GM18858 (cell line): ENCODE measurements around the gene FLG2.

Experiments used
- ATAC-seq: cut with Tn5 transposase; IDR thresholded peaks from one replicate; pipeline ENCODE4 v1.9.1; 2021; ENCODE audit not compliant: unreplicated experiment

The FLG2 gene

DNA sequence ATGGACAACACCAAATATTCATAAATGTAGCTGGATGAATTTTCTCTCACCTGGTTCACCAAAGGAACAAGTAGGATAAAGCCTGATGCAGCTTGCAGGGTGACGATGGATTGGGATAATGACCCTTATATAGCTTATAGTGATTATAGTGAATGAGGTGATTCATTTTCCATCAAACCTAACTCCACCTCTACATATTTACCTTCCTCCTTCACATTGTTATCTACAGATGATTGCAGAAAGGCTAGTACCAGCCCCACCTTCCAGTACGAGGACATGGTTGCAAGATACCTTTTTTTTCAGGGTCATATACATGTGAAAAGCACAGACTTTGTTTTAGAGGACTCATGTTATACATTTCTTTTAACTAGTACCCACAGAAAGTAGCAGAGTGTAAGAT is at the start of gene FLG2:
Gene FLG2 (minus strand): TSS at position 101 of the 400 bp plus-strand sequence. CDS start 1,122 bp downstream, outside the sequence.
- no peak for ATAC-seq

- no peak for ATAC-seq
These were observed 48.9 kb upstream of the FLG2 start for GRCh38 chr1:152408664-152409063.

DNA sequence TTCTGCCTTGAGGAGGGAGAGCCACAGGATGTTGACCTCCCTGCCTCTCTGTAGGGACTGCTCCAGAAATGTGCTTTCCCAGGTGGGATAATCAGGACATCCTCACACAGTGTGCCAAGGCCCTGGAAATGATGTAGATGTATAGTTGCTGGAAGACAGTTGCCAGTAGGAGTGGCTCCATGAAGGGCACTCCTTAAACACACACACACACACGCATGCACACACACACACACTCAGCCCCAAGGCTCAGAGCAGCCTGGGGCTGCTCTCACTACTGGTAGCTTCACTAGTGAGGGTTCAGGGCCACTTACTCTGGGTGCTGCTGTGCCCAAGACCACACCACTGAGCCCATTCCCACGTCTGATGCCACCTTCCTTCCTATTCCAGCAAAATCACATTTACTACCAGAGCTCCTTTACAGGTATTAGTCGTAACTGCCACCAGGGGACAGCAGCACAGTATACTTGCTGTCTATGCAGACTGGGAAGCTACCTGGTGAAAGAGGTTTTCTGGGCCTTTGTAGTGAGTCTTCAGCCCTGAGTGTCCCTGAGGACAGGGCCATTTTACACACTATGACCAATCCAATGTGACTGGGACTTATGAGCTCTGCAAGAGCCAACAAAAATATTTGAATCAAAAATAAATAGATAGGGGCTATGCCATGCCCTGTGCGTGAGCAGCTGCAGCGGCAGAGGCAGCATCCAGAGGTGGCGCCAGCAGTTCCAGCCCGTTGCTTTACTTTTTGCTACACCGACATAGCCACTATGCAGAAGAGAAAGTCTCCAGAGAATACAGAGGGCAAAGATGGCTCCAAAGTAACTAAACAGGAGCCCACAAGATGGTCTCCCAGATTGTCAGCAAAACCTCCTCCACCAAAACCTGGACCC is 39.2 kb upstream of the FLG2 start:
- no peak for ATAC-seq

DNA sequence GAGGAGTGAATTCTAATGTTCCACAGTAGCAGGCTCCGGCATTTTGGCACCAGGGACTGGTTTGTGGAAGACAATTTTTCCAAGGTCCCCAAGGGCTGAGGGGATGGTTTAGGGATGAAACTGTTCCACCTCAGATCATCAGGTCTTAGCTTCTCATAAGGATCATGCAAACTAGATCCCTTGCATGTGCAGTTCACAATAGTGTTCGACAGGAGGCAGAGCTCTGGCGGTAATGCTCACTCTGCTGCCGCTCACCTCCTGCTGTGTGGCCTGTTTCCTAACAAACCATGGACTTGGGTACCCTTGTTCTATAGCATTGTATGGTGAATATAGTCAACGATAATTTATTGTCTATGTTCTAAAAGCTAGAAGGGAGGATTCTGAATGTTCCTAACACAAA is 37.7 kb upstream of the FLG2 start:
- no peak for ATAC-seq

GRCh38 chr1:152394151-152394550 is 34.3 kb upstream of the FLG2 start:
- ATAC-seq = no peak

- ATAC-seq = no peak
These were observed 33.1 kb upstream of the FLG2 start for GRCh38 chr1:152392909-152393308.

DNA sequence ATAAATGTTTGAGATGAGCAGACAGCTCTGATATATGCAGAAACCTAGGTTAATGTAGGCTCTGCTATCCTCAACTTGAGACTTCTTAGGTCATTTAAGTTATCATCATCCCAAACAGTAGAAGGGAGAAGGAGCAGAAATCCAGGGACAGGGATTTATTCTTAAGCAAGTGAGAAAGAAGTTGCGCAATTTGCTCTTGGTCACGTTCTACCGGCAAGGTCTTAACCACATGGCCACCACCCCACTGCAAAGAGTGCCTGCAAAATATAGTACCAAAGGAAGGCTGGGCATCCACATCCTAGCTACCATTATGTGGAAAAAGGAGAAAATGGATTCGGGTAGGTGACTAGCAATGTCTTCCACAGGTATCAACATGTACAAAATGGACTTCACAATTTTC is 29.1 kb upstream of the FLG2 start:
- ATAC-seq = no peak

DNA sequence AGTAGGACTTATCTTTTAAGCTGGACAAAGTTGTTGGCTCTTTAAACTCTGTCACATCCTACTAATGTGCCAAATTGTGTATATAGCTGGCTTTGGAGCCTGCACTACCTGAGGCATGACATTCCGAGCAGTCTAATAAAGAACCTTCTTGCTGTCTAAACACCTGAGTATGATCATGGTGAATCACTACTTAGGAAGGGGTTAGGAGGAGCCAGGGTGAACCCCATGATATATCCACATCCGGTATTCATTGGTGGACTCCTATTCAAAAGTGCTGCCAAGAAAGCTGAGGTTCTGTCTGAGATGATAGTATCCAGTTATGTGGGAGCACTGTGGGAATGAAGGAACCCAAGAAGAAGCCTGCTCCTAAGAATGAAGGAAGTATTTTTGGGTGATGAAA is 27.1 kb upstream of the FLG2 start:
- ATAC-seq = no peak

DNA sequence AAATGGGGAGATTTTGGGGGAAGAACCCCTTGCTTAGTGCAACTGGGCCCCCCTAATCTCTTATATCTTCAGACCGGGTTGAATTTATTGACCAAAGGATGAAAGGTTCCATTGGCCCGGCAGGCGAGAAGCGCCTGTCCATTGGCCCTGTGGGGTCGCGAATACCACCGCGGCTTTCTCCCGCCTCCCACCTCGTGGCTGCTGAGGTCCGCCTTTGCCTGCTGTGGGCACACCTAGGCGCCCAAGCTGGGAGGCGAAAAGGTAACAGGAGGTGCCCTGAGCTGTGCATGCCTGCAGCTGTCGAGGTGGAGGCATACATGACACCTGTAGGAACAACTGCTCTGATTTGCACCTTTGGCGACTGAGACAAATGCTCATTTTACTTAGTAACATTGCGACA is 21.1 kb upstream of the FLG2 start:
- no peak for ATAC-seq

- ATAC-seq = no peak
These were observed 14.6 kb upstream of the FLG2 start for GRCh38 chr1:152374451-152374850.

DNA sequence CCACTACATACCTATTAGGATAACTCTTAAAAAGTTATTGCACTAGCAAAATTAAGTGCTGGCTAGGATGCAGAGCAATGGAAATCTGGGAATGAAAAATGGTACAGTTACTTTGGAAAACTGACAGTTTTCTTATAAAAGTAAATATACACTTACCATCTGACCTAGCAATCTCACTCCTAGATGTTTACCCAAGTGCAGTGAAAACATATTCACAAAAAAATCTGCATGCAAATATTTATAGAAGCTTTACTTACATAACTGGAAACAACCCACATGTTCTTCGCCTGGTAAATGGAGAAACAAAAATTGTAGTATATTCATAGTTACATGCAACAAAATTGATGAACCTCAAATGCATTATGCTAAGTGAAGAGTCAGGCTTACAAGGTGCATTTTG is 12.9 kb upstream of the FLG2 start:
- no peak for ATAC-seq

DNA sequence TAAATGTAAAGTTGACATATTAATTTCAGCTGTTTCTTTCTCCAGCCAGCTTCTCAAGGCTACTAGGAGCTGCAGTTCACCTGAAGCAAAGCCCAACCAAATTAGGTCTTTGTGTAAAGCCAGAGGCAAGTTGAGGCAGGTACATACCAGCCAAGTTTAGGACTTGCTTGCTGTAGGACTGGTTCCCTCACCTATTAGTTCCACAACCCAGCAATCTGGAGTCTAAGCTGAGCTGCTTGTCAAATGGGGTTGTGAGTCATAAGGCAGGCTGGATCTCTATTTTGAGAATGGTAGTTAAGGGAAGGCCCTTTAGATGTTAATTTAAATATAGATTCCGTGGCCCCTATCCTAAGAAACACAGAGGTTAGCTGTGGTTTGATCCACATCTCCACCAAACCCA is 7.6 kb upstream of the FLG2 start:
- no peak for ATAC-seq

GRCh38 chr1:152356736-152357135 is 3.1 kb downstream of the FLG2 start:
- ATAC-seq = no peak

GRCh38 chr1:152349611-152350010 is 10.2 kb downstream of the FLG2 start:
- ATAC-seq = no peak

DNA sequence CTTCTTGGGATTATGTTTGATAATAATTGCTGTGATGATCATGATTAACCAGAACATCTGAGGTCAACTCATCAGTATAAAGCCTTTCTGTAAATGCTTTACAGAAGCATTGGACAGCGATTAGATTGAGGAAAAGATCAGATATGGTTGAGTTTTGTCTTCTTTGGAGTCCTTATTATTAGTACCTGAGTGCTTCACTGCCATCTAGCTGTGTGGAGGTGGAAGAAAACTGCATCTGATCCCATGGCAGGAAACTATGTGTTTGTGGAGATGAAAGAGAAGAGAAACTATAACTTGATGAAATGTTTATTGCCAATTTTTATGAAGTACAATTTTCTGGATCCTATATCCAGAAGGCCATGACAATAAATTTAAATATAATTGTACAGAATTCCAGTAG is 11.4 kb downstream of the FLG2 start:
- no peak for ATAC-seq

DNA sequence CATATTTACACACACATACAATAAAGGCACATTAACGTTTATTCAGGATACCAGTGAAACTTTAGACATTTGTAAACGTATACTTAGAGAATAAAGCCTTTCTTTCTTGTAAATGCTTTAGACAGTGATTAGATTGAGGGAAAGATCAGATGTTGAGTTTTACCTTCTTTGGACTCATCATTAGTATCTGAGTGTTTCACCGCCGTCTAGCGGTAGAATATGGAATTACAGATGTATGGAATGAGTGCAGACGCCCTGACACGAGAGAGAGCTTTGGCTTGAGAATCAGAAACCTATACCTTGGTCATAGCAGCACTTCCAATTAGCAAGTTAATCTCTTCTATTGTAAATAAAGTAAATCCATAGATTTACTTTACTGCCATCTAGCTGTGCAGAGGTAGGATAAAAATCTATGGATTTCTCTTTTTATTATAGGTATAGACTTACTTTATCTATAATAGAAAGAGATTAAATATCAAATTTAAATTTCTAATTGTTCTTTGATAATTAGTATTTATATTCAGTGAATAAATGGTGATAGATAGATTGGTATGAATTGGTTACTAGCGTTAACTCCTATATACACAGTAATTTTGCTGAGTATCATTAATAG is 12.6 kb downstream of the FLG2 start:
- no peak for ATAC-seq

DNA sequence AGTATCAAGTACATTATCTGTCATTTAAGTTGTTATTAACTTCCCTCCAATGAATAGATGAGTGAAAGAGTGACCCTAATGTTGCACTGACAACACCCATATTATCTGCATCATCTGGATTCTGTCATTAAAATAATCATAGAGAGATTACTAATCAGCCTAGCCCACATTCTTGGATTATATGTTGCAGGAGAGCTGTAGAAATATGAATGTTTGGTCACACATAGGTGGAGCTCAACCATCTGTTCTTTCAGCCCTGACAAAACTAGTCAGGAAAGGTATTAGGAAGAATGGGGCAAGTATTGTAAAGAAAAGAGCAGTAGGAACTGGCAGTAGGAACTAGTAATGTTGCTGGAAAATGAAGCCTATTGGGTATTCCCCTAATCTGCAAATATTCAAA is 15.4 kb downstream of the FLG2 start:
- ATAC-seq = no peak

- no peak for ATAC-seq
These were observed 16.8 kb downstream of the FLG2 start for GRCh38 chr1:152343006-152343405.

DNA sequence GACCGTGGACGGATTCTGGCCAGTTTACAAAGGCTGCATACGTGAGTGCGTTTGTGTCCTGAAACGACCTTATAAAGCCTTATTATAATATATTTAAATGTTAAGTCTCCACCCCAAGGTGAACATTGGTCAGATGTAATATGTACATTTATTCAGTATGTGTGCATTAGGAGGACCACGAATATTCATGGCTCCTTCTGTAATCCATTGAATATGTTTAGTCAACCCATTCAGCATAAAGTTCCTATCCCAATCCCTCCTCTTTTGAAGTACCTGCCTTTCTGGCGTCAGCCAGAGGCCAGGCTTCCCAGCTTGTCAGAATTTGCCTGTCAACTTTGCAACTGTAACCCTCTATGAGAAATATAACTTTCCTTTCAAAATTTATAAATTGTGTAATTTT is 24.4 kb downstream of the FLG2 start:
- no peak for ATAC-seq

DNA sequence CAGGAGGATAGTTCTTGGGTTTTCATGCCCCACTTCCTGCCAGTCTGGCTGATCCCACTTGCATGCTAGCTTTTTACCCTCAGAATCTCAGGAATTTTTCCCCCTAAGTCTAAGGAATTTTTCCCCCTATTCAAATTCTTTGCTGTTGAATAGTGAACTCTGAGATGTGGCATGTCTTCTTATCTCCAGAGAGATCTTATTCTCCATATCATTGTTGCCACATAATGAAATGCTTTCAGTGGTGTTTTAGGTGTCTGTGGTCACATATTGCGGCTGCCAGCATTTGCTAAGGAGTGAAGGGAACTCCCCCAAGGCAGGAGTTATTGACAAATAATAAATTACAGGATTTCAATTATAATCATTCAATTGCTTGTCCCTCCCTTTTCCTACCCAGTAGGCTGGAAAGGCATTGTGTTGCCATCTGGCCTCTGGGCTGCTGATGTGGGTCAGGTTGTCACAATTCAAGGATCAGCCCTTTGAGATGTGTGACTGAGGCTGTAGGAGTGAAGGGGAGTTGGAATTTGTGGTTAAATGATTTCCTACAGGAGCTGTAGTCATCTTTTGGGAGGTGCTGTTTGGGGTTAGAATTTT is 30.9 kb downstream of the FLG2 start:
- no peak for ATAC-seq

DNA sequence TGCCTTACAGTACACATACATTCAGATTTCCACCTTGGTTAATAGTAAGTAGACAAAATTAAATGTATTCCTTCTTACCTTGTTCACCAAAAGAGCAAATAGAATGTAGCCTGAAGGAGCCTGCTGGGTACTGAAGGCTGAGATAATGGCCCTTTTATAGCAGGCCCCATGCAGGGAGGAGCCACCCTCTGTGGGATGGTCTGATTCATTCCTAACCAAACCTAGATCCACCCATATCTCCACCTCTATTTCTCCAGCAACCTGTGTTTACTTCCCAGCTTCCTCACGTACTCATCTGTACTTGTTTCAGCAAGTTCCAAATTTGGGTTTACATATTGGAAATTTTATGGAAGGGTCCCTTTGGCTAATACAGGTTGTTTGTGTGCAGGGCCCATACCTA is 34.7 kb downstream of the FLG2 start, which contains the start of gene FLG:
Gene FLG (minus strand): TSS at position 129 of the 400 bp plus-strand sequence. CDS start 9,783 bp downstream, outside the sequence.
- ATAC-seq = no peak

- ATAC-seq = no peak
These were observed 45.8 kb downstream of the FLG2 start for GRCh38 chr1:152313970-152314369.
